OCI-LY3 (cell line): Measurements from ENCODE around the gene FGD5.

ENCODE experiments used
- EZH2phosphoT487 ChIP-seq: fragments of 200-600 bp; shearing (Covaris generic); IDR thresholded peaks from 2 replicates; pipeline ENCODE4 v1.6.1; 2018; ENCODE audit warnings: antibody characterized with exemption, mixed run types, low read depth
- TF ChIP-seq, protein P1 (sequence below): fragments of 200-600, 300-600 bp; sonication (generic); IDR thresholded peaks from 2 replicates; pipeline ENCODE4 v1.5.1; 2014; ENCODE audit warnings: antibody characterized with exemption, low read length, low read depth

DNA sequence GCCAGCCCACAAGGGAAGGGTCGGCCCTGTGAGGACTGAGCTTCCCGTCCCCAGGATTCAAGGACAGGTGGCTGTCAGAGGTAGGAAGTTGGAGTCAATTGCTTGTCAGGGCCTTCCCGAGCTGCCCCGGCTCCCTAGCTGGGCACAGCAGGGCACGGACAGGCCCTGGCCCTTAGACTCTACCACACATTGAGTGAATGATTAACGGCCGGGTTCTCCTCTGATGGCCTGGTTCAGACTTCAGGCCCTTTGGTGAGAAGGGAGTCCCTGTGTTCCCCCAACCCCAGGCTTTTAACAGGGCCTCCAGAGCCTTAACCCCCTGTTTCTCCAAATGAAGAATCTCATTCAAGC, 16.4 kb upstream of the FGD5 start:
- TF ChIP-seq, protein P1, sequence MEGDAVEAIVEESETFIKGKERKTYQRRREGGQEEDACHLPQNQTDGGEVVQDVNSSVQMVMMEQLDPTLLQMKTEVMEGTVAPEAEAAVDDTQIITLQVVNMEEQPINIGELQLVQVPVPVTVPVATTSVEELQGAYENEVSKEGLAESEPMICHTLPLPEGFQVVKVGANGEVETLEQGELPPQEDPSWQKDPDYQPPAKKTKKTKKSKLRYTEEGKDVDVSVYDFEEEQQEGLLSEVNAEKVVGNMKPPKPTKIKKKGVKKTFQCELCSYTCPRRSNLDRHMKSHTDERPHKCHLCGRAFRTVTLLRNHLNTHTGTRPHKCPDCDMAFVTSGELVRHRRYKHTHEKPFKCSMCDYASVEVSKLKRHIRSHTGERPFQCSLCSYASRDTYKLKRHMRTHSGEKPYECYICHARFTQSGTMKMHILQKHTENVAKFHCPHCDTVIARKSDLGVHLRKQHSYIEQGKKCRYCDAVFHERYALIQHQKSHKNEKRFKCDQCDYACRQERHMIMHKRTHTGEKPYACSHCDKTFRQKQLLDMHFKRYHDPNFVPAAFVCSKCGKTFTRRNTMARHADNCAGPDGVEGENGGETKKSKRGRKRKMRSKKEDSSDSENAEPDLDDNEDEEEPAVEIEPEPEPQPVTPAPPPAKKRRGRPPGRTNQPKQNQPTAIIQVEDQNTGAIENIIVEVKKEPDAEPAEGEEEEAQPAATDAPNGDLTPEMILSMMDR = no peak
- no peak for TF ChIP-seq EZH2phosphoT487
